HG03060 (cell line): ENCODE measurements around the gene E4F1.

Experiments
- ATAC-seq: cut with Tn5 transposase; IDR thresholded peaks from one replicate; pipeline ENCODE4 v1.9.1; 2021; ENCODE audit warnings: low read depth, moderate number of reproducible peaks; ENCODE audit not compliant: unreplicated experiment

Gene E4F1

DNA sequence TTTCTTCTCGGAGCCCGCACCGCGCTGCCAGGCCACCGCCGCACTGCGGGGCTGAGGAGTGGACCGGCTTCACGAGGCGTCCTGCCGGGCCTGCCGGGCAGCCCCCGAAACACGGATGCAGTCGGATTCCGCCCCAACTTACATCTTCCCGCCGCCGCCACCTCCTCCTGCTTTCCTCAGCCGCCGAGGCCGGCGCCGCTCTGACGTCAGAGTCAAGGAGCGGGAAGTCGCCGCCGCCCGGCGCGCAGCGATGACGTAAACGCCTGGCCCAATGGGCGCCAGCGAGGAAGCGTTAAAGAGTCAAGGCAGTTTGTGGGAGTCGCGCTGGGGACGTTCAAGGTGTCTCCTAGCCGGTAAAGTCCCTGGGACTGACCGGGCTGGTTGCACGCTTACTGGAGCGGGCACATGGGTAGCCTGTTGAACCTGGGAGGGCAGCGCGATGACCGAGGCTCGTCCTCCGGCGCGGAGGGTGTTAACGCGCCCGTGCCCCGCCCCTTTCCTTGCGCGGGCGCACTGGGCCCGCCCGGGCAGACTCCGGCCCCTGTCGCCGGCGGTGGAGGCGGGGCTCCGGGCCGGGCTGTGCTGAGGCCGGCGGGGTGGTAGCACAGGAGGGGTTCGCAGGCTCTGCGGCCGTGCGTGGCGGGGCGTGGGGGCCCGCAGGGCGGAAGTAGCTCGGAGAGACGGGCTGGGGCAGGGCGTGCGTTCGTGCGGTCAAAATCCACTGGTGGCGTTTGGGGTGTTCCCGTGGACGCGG is 44.7 kb downstream of the E4F1 start, which contains the start of gene RNPS1:
Gene RNPS1 (minus strand): TSS at position 214 of the 754 bp plus-strand sequence. CDS start 3,483 bp downstream, outside the sequence.
- peak; percentile 56 for ATAC-seq

DNA sequence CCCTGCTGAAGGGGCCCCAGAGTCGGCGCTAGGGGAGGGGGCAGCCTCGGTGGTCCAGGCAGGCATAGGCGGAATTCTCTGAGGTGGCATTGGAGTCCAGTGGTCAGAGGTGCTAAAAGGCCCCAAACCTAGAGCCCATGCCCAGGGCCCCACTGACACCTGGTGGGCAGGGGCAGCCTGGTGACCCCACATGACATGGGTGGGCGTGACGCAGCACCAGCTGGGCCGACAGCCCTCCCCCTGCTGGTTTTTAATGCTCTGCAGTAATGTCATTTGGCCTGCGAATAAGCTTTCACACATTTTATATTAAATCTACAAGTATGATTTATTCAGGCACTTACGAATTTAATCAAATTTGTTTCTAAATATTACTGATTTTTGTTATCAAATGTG is 46.7 kb downstream of the E4F1 start:
- ATAC-seq, result no peak

DNA sequence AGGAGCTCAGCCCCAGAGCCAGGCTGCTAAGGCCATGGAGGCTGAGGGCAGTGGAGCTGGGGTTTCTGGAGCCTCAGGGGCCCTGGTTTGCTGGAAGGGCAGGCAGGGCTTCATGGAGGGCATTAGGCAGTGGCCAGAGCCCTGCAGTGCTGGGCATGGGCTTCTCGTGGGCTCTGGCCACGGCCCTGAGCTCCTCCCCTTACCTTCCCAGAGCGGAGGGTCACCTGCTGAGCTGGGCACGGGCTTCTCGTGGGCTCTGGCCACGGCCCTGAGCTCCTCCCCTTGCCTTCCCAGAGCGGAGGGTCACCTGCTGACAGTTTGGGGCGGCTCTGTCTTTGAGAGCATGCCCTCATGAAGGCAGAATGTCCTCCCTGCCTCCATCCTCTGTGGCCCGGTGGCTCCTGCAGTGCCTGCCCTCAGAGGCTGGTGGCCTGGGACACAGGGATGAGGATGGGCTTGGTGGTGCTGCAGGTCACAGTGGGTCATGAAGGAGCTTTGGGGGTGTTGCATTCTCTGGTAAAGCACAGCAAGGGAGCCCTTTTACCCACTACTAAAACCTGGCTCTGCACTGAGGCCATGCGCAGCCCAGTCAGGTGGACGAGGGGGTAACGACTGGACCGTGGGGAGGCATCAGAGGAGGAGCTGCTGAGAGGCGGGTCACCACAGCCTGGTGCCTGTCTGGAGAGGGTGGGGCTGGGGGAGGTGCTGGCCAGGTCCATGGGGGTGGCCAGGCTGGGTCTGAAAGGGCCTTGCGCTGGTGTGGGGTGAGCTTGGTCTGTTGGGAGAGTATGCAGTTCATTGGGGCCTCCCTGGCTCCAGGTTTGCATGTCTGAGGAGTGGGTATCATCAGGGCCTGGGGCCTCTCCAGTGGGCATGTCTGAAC is 47.4 kb downstream of the E4F1 start:
- no peak for ATAC-seq

DNA sequence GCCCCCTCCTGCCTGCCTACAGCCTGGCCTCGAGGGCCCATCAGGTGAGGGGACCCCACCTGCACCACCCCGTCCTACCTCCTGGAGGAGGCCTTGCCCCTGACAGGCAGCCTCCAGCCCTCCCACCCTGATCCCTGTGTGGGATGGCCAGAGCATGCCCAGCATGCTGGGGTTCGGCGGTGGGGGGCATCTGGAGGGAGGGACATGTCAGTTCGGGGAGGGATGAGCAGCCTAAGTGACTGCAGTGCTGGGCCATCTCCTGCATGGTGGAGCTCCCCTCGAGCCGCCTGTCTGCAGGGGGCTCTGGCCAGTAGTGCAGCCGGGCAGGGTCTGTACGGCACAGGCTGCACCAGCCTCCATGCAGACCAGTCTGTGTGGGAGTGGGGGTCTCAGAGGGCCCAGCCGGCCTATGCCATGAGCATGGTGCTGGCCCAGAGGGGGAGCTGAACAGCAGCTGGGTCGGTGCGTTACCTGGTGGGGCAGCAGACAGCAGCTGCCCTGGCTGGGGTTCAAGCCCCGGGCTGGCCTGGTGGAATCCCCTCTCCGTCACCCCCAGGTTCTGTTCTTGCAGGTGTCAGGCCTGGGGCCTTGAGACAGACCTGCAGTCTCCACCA is 48.6 kb downstream of the E4F1 start:
- no peak for ATAC-seq

DNA sequence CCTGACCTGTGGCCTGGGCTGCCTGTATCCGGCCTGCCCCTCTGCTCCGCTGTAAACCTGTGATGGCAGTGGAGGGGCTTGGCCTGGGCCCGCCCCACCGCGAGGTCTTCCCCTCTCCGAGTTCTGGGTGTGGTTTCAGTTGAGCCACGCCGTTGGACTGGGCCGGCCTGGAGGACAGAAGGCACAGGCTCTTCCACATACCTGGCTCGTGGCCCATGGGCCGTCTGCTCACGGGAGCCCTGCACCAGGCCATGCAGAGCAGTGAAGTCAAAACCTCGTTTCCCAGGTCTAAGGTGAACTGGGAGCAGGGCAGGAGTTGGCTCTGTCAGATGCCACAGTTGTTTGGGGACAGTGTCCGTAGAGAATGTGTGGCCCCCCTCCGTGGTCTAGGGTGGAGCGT is 50.1 kb downstream of the E4F1 start:
- no peak for ATAC-seq

DNA sequence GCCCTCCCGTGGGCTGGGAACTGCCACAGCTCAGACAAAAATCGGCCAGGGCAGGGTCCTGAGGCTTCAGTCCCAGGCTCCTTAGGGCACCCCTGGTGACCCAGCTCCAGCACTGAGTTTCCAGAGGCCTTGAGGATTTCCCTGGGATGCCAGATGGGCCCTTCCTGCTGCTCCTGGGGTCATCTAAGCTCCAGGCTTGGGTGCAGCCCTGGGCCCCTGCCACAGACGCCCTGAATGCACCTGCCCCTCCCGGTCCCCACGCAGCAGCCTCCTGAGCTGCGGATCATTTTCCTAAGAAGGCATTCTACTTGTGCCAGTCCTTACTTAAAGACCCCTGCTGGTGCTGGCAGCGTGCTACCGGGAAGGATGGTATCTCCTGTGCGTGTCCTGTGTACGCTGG is 50.5 kb downstream of the E4F1 start:
- no peak for ATAC-seq

DNA sequence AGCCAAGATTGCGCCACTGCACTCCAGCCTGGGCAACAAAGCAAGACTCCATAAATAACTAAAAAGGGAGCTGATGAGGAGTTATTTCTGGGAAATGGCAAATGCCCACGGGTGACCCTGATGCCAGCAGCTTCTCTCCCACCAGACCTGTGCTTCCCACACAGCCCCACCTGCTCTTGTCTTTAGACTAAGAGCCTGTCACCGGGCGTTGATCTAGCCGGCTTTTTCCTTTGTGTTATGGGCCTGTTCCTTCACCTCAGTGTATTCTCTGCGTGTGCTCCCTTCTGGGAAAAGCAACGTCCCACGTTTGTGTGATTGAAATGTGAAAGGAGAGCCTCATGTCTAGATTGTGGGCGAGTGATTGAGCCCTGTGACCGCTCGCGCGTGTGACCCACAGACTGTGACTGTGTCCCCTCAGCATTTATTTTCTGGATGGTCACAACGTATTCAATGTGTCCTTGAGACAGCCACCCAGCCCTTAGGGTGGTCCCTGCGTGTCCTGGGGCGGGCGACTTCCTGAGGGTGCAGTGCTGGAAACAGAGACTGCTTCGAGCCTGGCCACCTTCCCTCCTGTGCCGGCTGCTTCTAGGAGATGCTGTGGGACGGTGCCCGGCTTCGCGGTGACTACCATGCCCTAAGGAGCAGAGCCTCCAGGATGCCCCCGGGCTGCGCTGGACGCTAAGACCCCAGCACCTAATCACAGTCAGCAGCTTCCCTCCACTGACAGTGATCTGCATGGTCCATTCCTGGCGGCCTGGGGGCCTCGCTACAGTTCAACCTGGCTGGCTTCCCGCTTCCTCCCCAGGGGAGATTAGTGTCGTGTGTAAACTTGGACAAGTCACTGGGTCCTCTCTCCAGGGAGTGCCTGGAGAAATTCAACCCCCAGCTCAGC is 52.3 kb downstream of the E4F1 start:
- ATAC-seq, result no peak

DNA sequence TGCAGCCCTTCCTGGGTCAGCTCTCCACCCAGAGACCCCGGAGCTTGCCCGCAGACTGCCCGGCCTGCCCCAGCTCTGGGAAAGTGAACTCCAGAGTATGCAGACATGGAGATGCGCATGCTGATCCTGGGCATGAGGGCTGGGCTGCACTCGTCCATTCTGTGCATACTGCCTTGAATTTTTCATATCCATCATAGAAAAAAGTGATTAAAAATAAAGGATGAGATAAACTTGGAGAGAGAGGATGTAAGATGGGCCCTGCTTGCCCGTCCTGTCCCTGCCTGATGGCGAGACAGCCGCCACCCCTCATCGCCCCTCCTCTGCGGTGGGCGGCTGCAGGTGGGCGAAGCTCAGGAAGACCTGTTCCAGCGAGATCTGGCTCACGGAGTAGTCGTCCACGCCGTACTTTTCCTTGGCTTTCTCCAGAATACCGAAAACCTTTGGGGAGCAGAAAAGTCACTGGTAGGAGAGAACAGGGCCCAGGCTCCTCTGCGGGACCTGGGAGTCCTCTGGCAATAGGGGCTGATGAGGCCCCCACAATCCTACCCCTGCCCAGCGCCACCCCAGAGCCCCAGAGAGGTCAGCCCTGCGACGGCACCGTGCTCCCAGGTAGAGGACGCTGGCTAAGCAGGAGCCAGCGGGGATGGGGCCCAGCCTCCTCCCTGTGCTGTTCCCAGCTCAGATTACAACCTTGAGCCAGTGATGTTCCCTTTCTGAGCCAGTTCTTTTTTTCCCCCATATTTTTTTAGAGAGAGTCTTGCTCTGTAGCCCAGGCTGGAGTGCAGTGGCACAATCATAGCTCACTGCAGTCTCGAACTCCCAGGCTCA is 53.2 kb downstream of the E4F1 start:
- no peak for ATAC-seq

DNA sequence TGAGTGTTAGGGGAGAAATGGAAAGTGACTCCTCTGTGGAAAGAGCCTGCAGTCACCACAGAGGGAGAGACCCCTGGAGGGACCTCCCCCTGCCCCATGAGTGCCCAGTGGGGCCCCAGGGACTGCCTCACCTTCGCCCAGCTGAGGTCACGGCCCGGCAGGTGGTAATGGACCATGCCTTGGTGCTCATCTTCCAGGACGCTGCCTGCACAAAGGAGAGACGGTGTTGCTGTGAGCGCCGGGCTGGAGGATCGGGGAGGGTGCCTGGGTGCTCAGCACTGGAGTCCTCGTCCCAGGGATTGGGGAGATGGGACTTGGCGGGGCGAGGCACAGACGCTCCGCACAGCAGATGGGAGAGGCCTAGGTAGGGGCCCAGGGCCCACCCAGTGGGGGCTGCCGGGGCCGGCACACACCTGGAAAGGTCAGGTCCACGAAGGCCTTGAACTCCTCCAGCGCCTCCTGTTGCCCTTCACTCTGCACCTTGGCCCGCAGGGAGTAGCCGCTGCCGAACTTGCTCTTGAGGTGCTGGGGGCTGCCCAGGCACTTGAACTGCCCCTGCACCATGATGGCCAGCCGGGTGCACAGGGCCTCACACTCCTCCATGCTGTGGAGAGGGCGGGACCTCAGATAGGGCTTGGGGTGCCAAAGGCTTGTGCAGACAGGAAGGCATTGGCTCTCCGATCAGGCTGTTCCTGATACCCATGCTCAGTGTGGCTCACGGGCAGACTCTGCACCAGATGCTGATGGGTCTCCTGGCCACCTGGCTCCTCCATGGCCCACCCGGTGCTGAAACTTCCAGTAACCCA is 54.3 kb downstream of the E4F1 start:
- ATAC-seq, result no peak

DNA sequence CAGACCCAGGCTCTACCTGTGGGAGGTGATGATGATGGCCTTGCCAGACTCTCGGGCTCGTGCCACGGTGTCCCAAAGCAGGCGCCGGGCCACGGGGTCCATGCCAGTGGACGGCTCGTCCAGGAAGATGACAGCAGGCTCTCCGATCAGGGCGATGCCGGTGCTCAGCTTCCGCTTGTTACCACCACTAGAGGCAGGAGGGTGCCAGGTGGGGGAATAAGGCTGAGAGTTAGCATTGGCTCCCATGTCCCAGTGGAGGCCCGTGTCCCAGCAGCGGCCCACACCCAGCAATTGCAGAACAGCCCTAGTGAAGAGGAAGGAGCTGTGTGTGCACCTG is 54.8 kb downstream of the E4F1 start:
- ATAC-seq, result no peak

DNA sequence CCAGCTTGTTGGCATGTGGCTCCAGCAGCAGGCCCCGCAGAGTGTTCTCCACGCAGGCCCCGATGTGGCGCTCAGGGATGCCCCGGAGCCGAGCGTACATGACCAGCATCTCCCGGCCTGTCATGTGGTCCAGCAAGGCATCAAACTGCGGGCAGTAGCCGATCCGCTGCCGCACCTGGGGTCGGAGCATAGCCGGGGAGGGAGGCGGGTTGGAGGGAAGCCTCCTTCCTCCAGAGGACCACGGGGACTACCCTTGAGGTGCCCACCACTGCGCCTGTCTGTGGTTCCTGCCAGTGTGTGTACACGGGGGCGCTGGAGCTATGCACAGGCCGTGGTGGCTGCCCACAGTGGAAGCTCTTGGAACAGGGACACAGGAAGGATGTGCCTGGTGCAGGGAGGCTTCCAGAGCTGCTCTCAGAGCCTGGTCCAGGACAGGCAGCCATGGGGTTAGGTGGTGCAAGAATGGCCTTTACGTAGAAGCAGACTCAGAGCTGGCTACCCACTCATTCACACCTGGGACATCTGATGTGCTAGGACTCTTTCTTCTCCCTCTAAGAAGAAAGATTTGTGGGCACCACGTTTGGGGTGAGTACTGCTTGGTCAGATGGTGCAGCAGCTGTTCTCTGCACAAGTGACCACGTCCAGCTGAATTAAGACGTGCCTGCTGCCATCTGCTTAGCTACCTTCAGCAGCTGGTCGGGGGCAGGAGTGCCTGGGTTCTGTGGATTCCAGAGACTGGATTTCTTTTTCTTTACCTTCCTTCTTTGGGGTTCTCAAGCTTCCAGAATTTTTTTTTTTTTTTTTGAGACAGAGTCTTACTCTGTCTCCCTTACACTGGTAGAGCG is 55.8 kb downstream of the E4F1 start:
- no peak for ATAC-seq

DNA sequence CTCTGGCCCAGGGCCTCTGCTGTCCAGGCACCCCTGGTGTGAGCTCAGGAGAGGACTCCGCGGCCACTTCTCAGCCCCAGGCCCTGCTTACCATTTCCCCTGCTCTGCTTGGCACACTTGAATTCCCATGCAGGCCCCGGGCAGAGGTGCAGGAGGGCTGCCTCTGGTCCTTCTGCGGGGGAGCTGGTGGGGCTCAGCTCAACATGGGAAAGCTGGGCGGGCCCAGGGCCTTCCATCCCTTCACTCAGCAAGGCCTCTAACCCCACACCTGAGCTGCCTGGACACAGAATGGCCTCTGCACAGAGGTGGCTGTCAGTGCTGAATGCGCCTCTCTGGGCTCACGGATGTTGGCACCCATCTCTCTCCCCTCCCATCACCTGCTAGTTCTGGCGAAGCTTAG is 57.1 kb downstream of the E4F1 start:
- no peak for ATAC-seq

DNA sequence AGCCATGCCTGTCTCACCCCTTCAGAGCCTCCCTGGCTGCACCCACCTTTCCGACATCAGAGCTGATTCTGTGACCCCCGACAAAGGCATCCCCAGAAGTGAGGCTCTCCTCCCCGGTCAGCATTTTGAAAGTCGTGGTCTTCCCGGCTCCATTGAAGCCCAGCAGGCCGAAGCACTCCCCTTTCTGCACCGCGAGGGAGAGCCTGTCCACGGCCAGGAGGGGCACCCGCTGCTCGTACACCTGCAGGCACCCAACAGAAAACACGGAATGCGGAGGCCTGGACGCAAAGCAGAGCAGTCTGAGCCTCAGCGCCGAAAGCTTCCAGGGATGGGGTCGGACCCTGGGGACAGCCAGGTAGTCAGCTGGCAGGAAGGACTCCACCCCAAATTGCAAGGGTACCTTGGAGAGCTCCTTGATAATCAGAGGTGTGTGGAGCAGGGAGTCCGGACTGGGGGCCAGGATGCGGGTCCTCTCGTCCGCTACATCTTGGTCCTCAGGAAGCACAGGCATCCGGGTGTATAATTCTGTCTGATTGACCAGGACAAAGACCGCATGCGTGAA is 57.7 kb downstream of the E4F1 start:
- no peak for ATAC-seq

DNA sequence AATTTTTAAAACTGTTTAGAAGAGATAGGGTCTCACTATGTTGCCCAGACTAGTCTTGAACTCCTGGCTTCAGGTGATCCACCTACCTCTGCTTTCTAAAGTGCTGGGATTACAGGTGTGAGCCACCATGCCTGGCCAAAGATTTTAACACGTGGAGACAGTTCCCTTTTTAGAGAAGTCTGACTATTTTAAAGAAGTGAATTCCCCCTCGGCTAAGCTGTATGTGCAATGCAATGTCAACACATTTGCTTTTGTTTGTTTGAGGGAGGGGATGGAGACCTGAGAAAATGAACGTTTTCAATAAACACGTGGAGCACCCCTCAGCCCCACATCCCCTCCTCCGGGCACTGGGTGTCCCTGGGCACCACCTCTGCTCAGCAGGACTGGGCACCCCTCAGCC is 58.9 kb downstream of the E4F1 start:
- ATAC-seq, result no peak

DNA sequence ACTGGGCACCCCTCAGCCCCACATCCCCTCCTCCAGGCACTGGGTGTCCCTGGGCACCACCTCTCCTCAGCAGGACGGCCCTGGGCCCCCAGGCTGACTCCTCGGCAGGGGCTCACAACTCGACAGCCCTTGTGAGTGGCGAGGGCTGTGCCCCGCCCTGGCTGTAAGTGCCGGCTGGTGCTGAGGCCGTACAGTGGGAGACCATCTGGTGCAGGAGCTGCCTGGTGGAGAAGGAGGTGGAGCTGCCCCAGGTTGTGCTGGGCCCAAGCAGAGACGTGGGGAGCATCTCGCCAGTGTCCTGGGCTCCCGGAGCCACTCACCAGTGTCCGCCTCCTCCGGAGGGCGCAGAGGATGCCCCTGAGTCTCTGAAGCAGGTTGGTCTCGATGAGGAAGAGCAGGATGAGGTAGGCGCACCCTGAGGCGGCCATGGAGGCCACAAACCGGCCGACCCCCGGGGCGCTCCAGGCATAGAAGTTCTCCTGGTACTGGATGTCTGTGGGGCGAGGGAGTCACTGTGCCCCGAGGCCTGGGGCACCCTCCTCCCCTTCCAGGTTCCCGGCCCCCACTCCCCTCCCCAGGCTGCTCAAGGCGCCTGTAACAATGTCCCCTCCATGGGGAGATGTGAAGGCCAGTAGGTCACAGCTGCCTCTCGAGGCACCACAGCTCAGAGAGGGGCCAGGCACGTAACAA is 59.6 kb downstream of the E4F1 start:
- ATAC-seq, result no peak

DNA sequence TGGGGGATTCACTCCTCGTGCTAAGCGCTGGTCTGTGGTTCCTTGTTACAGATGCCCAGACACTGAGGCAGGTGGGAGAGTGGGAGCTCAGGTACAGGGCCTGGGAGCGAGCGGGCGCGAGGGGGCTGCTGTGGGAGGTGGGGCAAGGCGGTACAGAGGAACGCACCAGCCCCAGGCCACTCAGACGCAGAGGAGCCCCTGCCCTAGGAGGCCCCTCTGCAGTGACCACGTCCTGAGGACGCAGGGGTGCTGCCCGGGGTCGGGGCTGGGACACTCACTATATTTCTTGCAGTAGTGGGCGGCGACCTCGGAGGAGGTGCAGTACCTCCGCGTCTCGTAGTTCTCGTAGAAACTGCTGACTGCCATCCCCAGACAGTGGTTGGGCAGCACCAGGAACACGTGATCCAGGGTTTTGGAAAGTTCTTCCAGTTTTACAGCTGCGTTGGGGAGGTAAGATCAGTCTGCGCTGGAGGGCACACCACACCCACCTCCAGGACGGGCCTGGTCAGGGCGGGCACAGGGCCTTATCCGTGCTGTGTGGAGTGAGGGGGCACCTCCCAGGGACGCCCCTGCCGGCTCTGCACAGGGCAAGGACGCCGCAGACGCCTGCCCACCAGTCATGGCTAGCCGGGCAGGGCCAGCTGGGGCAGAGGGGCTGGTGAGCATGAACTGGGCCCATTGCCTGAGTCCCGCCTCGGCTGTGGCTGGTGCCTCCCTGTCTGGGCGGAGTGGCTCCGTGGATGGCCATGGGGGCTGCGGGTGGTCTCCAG is 60.8 kb downstream of the E4F1 start:
- ATAC-seq, result no peak
